CD4-positive, alpha-beta T cell treated with Interferon alpha-2 for 1 hour (primary cell): ENCODE data around the gene DYSF.

Experiments
- DNase-seq, 2 donors: peaks; one replicate each; pipeline ENCODE4 v3.0.0-alpha.2; 2020 to 2022

The DYSF gene

GRCh38 chr2:71457123-71457915 lies 4.0 kb downstream of the DYSF start:
- no peak for DNase-seq

- no peak for DNase-seq
Observed at GRCh38 chr2:71457923-71458322, 4.6 kb downstream of the DYSF start.

- no peak for DNase-seq
Observed at GRCh38 chr2:71458413-71459083, 5.2 kb downstream of the DYSF start.

GRCh38 chr2:71459084-71459431 lies 5.7 kb downstream of the DYSF start:
- no peak for DNase-seq

- DNase-seq = no peak
Observed at GRCh38 chr2:71460056-71460455, 6.7 kb downstream of the DYSF start.

GRCh38 chr2:71460595-71461303 lies 7.4 kb downstream of the DYSF start:
- DNase-seq = no peak

- no peak for DNase-seq
Observed at GRCh38 chr2:71461304-71461671, 7.9 kb downstream of the DYSF start.

- DNase-seq = no peak
Observed at GRCh38 chr2:71462056-71462605, 8.8 kb downstream of the DYSF start.

GRCh38 chr2:71462641-71463341 lies 9.4 kb downstream of the DYSF start:
- no peak for DNase-seq

GRCh38 chr2:71463342-71463654 lies 9.9 kb downstream of the DYSF start:
- no peak for DNase-seq

- DNase-seq = no peak
Observed at GRCh38 chr2:71464389-71464788, 11.0 kb downstream of the DYSF start.

GRCh38 chr2:71465356-71465755 lies 12.0 kb downstream of the DYSF start:
- no peak for DNase-seq

- no peak for DNase-seq
Observed at GRCh38 chr2:71465961-71466300, 12.6 kb downstream of the DYSF start.

GRCh38 chr2:71466301-71467179 lies 13.2 kb downstream of the DYSF start:
- no peak for DNase-seq

- no peak for DNase-seq
Observed at GRCh38 chr2:71467180-71467815, 13.9 kb downstream of the DYSF start.

- no peak for DNase-seq
Observed at GRCh38 chr2:71468279-71469015, 15.1 kb downstream of the DYSF start.

- no peak for DNase-seq
Observed at GRCh38 chr2:71469403-71470398, 16.3 kb downstream of the DYSF start.

- no peak for DNase-seq
Observed at GRCh38 chr2:71471276-71471675, 17.9 kb downstream of the DYSF start.

GRCh38 chr2:71472019-71472418 lies 18.7 kb downstream of the DYSF start:
- DNase-seq = no peak
